ENCODE data around the gene BAX.

Gene BAX

GRCh38 chr19:48975947-48976847 lies 21.5 kb downstream of the BAX start:
- H3K4me3 ChIP-seq (ENCODE audit: low read depth, low read length): no peak overlapping the region
- TF ChIP-seq CTCF (IDR thresholded peaks at IDR 0.05; ENCODE audit: borderline replicate concordance, insufficient read depth, low read depth, low read length): no peak

DNA sequence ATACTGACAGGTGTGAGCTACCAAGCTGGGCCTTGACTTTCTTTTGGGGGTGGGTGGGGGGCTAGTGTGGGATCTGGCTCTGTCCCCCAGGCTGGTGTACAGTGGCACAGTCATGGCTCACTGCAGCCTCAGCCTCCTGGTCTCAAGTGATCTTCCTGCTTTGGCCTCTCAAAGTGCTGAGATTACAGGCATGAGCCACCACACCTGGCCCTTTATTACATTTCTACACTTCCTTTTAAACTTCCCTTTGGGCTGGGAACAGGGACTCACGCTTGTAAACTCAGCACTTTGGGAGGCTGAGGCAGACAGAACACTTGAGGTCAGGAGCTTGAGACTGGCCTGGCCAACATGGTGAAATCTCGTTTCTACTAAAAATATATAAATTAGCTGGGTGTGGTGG lies 22.4 kb downstream of the BAX start:
- TF ChIP-seq CTCF (IDR thresholded peaks at IDR 0.05; ENCODE audit: borderline replicate concordance, insufficient read depth, low read depth, low read length): no peak

GRCh38 chr19:48982280-48982679 lies 27.6 kb downstream of the BAX start:
- H3K4me3 ChIP-seq (ENCODE audit: low read depth, low read length): no peak overlapping the region
- no peak for TF ChIP-seq CTCF (IDR thresholded peaks at IDR 0.05; ENCODE audit: borderline replicate concordance, insufficient read depth, low read depth, low read length)

More for the DNA sequence above, 22.4 kb downstream of the BAX start:
- H3K4me3 ChIP-seq (ENCODE audit: low read depth, low read length): no peak overlapping the region

DNA sequence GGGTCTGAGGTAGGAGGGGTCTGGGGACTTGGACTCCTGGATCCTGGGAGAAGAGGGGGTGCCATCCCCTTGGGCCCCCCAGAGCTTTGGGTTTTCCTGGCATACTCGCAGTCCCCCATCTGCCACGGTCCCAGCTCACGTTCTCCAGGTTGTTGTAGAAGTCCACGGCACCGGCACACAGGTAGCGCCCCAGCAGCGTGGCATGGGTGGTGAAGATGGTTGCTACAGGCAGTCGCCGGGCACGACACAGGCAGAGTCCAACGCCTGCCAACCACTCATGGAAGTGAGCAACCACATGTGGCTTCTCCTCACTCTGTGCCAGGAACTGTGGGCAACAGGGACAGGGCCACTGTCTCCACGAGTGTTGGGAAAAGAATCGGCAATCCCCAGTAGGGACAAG lies 31.0 kb downstream of the BAX start:
- TF ChIP-seq CTCF (IDR thresholded peaks at IDR 0.05; ENCODE audit: borderline replicate concordance, insufficient read depth, low read depth, low read length): no peak
- H3K4me3 ChIP-seq (ENCODE audit: low read depth, low read length): no peak overlapping the region

- no peak for TF ChIP-seq CTCF (IDR thresholded peaks at IDR 0.05; ENCODE audit: borderline replicate concordance, insufficient read depth, low read depth, low read length)
- H3K4me3 ChIP-seq (ENCODE audit: low read depth, low read length): no peak overlapping the region
Observed at GRCh38 chr19:48986211-48986610, 31.5 kb downstream of the BAX start.

GRCh38 chr19:48987323-48987722 lies 32.6 kb downstream of the BAX start:
- no peak overlapping the region for H3K4me3 ChIP-seq (ENCODE audit: low read depth, low read length)
- TF ChIP-seq CTCF (IDR thresholded peaks at IDR 0.05; ENCODE audit: borderline replicate concordance, insufficient read depth, low read depth, low read length): no peak

DNA sequence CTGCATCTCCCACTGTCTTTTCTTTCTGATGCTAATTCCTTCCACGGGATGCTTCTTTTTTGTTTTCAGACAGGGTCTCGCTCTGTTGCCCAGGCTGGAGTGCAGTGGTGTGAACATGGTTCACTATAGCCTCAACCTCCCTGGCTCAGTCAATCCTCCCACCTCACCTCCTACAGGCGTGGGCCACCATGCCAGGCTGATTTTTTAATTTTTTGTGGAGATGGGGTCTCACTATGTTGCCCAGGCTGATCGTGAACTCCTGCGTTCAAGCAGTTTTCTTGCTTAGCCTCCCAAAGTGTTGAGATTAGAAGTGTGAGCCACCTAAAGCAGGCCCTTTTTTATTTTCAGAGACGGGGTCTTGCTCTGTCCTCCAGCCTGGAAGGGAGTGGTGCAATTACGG lies 33.6 kb downstream of the BAX start:
- H3K4me3 ChIP-seq (ENCODE audit: low read depth, low read length): no peak overlapping the region
- TF ChIP-seq CTCF (IDR thresholded peaks at IDR 0.05; ENCODE audit: borderline replicate concordance, insufficient read depth, low read depth, low read length): no peak

Data from GM12875 (cell line).